Neural crest cell (in vitro differentiated cells): ENCODE measurements around the gene TAOK3. TPM values are rescaled to one million over a fixed set of nuclear protein-coding genes. Genes with fewer than 3 reads are reported as not detected.

ENCODE experiments used
- DNase-seq: peaks from one replicate; pipeline ENCODE4 v3.0.0; 2021; ENCODE audit warnings: low read depth, mixed read lengths, low spot score
- H3K27ac Mint-ChIP-seq: one replicate; pipeline ENCODE4 v1.8.0; 2021; ENCODE audit warnings: mild to moderate bottlenecking, mixed read lengths; ENCODE audit not compliant: unreplicated experiment
- H3K27me3 Mint-ChIP-seq: 2 replicates; pipeline ENCODE4 v1.8.0; 2021; ENCODE audit warnings: low read depth, mild to moderate bottlenecking, mixed read lengths
- H3K36me3 Mint-ChIP-seq: 2 replicates; pipeline ENCODE4 v1.8.0; 2021; ENCODE audit warnings: low read depth, mild to moderate bottlenecking, mixed read lengths
- H3K4me1 Mint-ChIP-seq: 2 replicates; pipeline ENCODE4 v1.8.0; 2021; ENCODE audit warnings: mixed read lengths
- H3K4me3 Mint-ChIP-seq: one replicate; pipeline ENCODE4 v1.8.0; 2021; ENCODE audit warnings: mild to moderate bottlenecking, mixed read lengths
- H3K9me3 Mint-ChIP-seq: 2 replicates; pipeline ENCODE4 v1.8.0; 2021; ENCODE audit warnings: mixed read lengths
- total RNA-seq: library from RNA; stranded (reverse); gene quantifications from 2 replicates; pipeline ENCODE4 v1.2.1, GENCODE V29; 2021
- TF ChIP-seq, protein P1 (sequence below): fragments of 200-600 bp; sonication (generic); conservative IDR thresholded peaks from 2 replicates; pipeline ENCODE4 v1.5.0; 2021; ENCODE audit warnings: antibody characterized with exemption, mild to moderate bottlenecking

The TAOK3 gene
- total RNA-seq, 1 donor from 2014 or later: 15.2 TPM

DNA sequence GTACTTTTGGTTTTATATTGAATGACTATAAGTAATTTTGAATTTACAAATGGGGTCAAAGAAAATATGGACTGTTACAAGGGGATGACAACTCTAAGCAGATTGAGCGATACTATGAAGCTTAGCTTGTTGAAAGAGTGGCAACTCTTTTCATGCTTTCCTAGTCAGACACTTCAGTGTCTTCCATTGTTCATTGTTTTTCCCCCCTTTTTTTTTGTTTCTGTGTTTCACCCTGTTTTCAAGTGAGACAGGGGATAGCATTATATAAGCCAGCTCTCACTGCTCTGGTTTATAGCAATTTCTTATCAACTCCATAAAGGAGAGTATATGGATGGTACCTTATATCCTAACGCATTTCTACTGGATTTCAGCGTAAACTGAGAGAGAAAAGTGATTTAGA lies 212.2 kb downstream of the TAOK3 start:
- TF ChIP-seq, protein P1, sequence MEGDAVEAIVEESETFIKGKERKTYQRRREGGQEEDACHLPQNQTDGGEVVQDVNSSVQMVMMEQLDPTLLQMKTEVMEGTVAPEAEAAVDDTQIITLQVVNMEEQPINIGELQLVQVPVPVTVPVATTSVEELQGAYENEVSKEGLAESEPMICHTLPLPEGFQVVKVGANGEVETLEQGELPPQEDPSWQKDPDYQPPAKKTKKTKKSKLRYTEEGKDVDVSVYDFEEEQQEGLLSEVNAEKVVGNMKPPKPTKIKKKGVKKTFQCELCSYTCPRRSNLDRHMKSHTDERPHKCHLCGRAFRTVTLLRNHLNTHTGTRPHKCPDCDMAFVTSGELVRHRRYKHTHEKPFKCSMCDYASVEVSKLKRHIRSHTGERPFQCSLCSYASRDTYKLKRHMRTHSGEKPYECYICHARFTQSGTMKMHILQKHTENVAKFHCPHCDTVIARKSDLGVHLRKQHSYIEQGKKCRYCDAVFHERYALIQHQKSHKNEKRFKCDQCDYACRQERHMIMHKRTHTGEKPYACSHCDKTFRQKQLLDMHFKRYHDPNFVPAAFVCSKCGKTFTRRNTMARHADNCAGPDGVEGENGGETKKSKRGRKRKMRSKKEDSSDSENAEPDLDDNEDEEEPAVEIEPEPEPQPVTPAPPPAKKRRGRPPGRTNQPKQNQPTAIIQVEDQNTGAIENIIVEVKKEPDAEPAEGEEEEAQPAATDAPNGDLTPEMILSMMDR: no peak
- no peak for DNase-seq
- Mint-ChIP-seq H3K4me1 (no peaks in the 10 kb centered on the region), H3K27me3 (no peaks in the 10 kb centered on the region), H3K9me3 (no peaks in the 10 kb centered on the region), H3K27ac (no peak overlapping the region), H3K36me3 (peaks cover 8% of the 10 kb centered on the region), H3K4me3 (no peak overlapping the region)

DNA sequence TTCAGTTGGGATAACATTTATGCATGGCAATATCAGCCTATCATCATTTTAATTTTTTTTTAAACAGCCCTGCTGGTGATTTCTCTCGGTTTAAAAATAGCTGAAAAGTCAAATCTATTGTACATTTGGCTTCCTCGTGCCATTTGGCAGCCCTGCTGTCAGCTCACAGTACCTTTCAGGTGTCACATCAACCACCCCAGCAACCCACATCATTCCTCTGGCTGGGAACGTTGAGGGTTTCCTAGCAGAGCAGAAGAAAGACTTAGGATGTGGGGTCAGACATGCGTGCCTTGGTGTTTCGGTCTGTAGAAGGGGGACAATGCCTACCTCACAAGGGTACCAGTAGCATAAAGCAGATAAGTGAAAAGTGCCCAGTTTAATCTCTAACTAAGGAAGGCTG lies 221.0 kb downstream of the TAOK3 start:
- peaks cover 11% of the 10 kb centered on the region for H3K36me3 Mint-ChIP-seq
- H3K27me3 Mint-ChIP-seq: no peaks in the 10 kb centered on the region
- H3K4me3 Mint-ChIP-seq: no peak overlapping the region
- no peaks in the 10 kb centered on the region for H3K9me3 Mint-ChIP-seq
- TF ChIP-seq, protein P1: no peak
- H3K27ac Mint-ChIP-seq: no peak overlapping the region
- H3K4me1 Mint-ChIP-seq: no peaks in the 10 kb centered on the region
- DNase-seq: no peak

DNA sequence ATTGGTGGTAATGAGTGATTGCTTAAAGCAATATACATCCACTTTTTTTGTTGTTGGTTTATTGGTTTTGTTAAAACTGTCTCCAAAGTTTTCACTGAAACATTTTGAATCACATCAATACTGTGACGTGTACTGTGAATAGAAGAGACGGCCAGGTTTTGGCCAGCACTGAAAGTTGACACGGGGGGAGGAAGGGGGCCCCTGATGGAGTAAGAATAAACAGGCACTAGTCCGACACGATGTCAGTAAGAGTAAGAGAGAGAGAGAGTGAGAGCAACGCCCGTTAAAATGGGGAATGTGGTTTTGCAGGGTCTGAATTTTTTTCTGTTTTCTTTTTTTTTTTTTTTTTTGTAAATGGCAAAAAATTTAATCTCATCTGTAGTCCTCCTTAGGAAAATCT lies 222.1 kb downstream of the TAOK3 start:
- Mint-ChIP-seq H3K9me3 (no peaks in the 10 kb centered on the region), H3K36me3 (peaks cover 15% of the 10 kb centered on the region), H3K4me3 (no peak overlapping the region), H3K4me1 (no peaks in the 10 kb centered on the region), H3K27me3 (no peaks in the 10 kb centered on the region), H3K27ac (no peak overlapping the region)
- DNase-seq: no peak
- TF ChIP-seq, protein P1: no peak

DNA sequence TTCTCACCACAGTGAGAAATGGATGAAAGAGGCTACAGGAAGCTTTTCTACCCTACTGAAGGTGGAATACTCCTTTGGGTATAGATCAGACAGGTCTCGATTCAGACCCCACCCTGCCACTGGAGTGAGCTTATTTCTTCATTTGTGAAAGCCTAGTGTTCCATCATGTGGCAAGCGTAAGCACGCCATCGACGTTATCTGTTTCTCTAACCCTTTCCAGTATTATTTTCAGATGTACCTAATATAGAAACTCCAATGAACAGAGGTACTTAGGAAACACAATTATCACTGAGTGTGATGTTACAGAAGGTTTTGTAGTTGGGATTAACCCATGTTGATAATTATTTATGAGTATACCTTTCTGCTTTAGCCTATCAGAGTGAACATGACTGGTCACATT lies 224.4 kb downstream of the TAOK3 start:
- H3K36me3 Mint-ChIP-seq: peaks cover 23% of the 10 kb centered on the region
- no peak overlapping the region for H3K27ac Mint-ChIP-seq
- TF ChIP-seq, protein P1: no peak
- no peaks in the 10 kb centered on the region for H3K27me3 Mint-ChIP-seq
- H3K4me1 Mint-ChIP-seq: no peaks in the 10 kb centered on the region
- H3K4me3 Mint-ChIP-seq: no peak overlapping the region
- no peak for DNase-seq
- no peaks in the 10 kb centered on the region for H3K9me3 Mint-ChIP-seq

DNA sequence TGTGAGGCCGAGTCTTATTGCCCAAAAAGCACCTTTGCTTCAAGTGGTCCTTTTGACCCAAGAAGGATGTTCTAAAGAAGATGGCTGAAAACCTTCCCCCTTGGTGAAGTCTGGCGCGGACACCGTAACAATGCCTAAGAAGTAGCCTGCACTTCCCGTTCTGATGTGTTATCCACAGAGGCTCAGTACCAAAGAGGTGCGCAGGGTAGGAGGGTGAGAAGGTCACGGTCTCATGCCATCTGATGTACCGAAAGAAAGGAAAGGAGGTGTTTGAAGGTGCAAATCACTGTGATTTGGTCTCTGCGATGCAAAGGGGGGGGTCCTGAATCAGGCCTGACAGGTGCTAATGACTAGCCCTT lies 226.9 kb downstream of the TAOK3 start:
- Mint-ChIP-seq H3K27me3 (no peaks in the 10 kb centered on the region), H3K36me3 (peaks cover 29% of the 10 kb centered on the region), H3K4me1 (no peaks in the 10 kb centered on the region), H3K4me3 (no peak overlapping the region), H3K27ac (no peak overlapping the region), H3K9me3 (no peaks in the 10 kb centered on the region)
- no peak for DNase-seq
- TF ChIP-seq, protein P1: no peak
